ENCODE measurements around the gene TMEM205. TPM values are rescaled to one million over a fixed set of nuclear protein-coding genes. Genes with fewer than 3 reads are reported as not detected.
"Not testable (repeated sequence)": the region's sequence is repeated elsewhere in the genome, so short reads cannot be mapped to it uniquely, and the experiment has no call there.

The TMEM205 gene
- 26.6 and 31.2 TPM in 2 replicates for total RNA-seq

GRCh38 chr19:11346104-11346940, at the start of gene TMEM205, which contains the start of gene CCDC159:
TSS of gene TMEM205 (minus strand) at chr19:11346268. CDS start at chr19:11345619, 649 bp downstream.
TSS of gene CCDC159 (plus strand) at chr19:11346519. CDS start at chr19:11346607, 88 bp downstream.
- peak; percentile 98 for DNase-seq (ENCODE audit: low spot score)
- Mint-ChIP-seq H3K27ac (peak within 1 kb of the TSS; percentile 93), H3K27me3 (ENCODE audit: insufficient read depth) (no peaks in the 10 kb centered on the region), H3K36me3 (ENCODE audit: low read depth) (peaks cover 5% of the 10 kb centered on the region), H3K4me3 (peak within 1 kb of the TSS; percentile 89), H3K9me3 (peaks cover 10% of the 10 kb centered on the region), H3K4me1 (ENCODE audit: low read depth) (peaks cover 28% of the 10 kb centered on the region)
- intact Hi-C loops (cut with micrococcal nuclease): loop anchor here (1.0 to 5.0 kb wide), 8 partner anchors 9 to 191 kb away; partner anchors contain the start of genes ODAD3, PLPPR2, PRKCSH and SPC24

DNA sequence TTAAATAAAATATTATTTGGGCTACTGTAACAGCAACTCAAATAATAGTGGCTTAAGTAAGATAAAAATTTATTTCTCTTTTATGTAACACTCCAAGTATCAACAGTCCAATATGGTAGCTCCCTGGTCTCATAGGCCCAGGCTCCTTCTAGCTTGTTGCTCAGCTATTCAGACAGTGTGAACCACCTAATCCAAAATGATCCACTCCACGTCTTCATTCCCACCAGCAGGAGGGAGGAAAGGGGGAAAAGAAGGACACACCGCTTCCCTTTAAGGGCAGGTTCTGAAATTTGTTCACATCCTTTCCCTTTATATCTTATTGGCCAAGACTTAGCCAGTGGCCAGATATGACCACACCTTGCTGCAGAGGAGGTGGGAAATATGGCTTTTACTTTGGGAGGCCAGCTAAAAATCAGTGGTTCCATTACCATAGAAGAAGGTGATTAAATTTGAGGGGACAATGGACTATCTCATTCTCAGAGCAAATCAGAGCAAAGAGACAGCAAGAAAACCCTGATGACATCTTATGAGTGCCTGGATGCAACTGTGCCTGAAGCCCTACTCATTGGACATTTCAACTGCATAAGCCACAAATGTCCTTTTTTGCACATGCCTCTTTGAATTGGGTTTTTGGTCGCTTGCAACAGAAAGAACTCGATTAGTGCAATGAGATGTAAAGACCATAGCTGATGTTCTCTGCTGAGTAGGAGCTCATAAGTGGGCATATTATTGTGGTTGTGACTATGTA, 45.0 kb upstream of the TMEM205 start:
- Mint-ChIP-seq H3K4me1 (ENCODE audit: low read depth) (peaks cover 6% of the 10 kb centered on the region), H3K9me3 (no peaks in the 10 kb centered on the region), H3K27me3 (ENCODE audit: insufficient read depth) (peaks cover 9% of the 10 kb centered on the region), H3K36me3 (ENCODE audit: low read depth) (no peaks in the 10 kb centered on the region), H3K27ac (no peak overlapping the region), H3K4me3 (no peak overlapping the region)
- intact Hi-C loops (cut with micrococcal nuclease): no loop called here
- DNase-seq (ENCODE audit: low spot score): no peak

- intact Hi-C loops (cut with micrococcal nuclease): no loop called here
- Mint-ChIP-seq H3K27me3 (ENCODE audit: insufficient read depth) (peaks cover 9% of the 10 kb centered on the region), H3K36me3 (ENCODE audit: low read depth) (no peaks in the 10 kb centered on the region), H3K9me3 (no peaks in the 10 kb centered on the region), H3K27ac (no peak overlapping the region), H3K4me1 (ENCODE audit: low read depth) (peaks cover 4% of the 10 kb centered on the region), H3K4me3 (no peak overlapping the region)
- DNase-seq (ENCODE audit: low spot score): no peak
Measured at GRCh38 chr19:11390359-11390758, 44.3 kb upstream of the TMEM205 start.

- Mint-ChIP-seq H3K9me3 (no peaks in the 10 kb centered on the region), H3K36me3 (ENCODE audit: low read depth) (no peaks in the 10 kb centered on the region), H3K27ac (no peak overlapping the region), H3K27me3 (ENCODE audit: insufficient read depth) (peaks cover 22% of the 10 kb centered on the region), H3K4me1 (ENCODE audit: low read depth) (no peaks in the 10 kb centered on the region), H3K4me3 (no peak overlapping the region)
- intact Hi-C loops (cut with micrococcal nuclease): no loop called here
- DNase-seq (ENCODE audit: low spot score): no peak
Measured at GRCh38 chr19:11387162-11388034, 41.3 kb upstream of the TMEM205 start.

DNA sequence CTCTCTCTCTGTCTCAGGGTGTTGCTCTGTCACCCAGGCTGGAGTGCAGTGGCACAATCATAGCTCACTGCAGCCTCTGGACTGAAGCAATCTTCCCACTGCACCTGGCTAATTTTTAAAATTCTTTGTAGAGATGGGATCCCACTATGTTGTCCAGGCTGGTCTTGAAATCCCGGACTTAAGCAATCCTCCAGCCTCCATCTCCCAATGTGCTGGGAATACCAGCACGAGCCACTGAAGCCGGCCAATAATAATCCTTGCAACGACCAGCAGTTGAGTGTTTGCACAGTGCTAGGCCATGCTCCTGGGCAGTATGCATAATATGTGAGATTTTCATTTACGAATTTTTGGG, 38.7 kb upstream of the TMEM205 start:
- intact Hi-C loops (cut with micrococcal nuclease): no loop called here
- Mint-ChIP-seq H3K4me3 (no peak overlapping the region), H3K4me1 (ENCODE audit: low read depth) (peaks cover 8% of the 10 kb centered on the region)

GRCh38 chr19:11383706-11384048, 37.6 kb upstream of the TMEM205 start:
- peaks cover 5% of the 10 kb centered on the region for H3K36me3 Mint-ChIP-seq (ENCODE audit: low read depth)
- H3K27me3 Mint-ChIP-seq (ENCODE audit: insufficient read depth): peaks cover 22% of the 10 kb centered on the region
- H3K4me1 Mint-ChIP-seq (ENCODE audit: low read depth): peaks cover 14% of the 10 kb centered on the region
- intact Hi-C loops (cut with micrococcal nuclease): loop anchor here (2.0 kb wide), 1 partner anchor 187 kb away; the partner anchor contains the start of gene KANK2
- DNase-seq (ENCODE audit: low spot score): no peak
- no peaks in the 10 kb centered on the region for H3K9me3 Mint-ChIP-seq
- no peak overlapping the region for H3K27ac Mint-ChIP-seq
- H3K4me3 Mint-ChIP-seq: no peak overlapping the region

More for the DNA sequence above, 38.7 kb upstream of the TMEM205 start:
- Mint-ChIP-seq H3K9me3 (no peaks in the 10 kb centered on the region), H3K27me3 (ENCODE audit: insufficient read depth) (peaks cover 22% of the 10 kb centered on the region), H3K27ac (no peak overlapping the region), H3K36me3 (ENCODE audit: low read depth) (peaks cover 4% of the 10 kb centered on the region)
- no peak for DNase-seq (ENCODE audit: low spot score)

GRCh38 chr19:11382898-11383705, 37.0 kb upstream of the TMEM205 start:
- no peak for DNase-seq (ENCODE audit: low spot score)
- H3K4me3 Mint-ChIP-seq: peak overlapping the region; percentile 80
- peaks cover 22% of the 10 kb centered on the region for H3K27me3 Mint-ChIP-seq (ENCODE audit: insufficient read depth)
- peak overlapping the region; percentile 74 for H3K27ac Mint-ChIP-seq
- intact Hi-C loops (cut with micrococcal nuclease): loop anchor here (2.0 kb wide), 1 partner anchor 186 kb away; the partner anchor contains the start of gene KANK2
- no peaks in the 10 kb centered on the region for H3K9me3 Mint-ChIP-seq
- peaks cover 19% of the 10 kb centered on the region for H3K4me1 Mint-ChIP-seq (ENCODE audit: low read depth)
- H3K36me3 Mint-ChIP-seq (ENCODE audit: low read depth): peaks cover 6% of the 10 kb centered on the region

DNA sequence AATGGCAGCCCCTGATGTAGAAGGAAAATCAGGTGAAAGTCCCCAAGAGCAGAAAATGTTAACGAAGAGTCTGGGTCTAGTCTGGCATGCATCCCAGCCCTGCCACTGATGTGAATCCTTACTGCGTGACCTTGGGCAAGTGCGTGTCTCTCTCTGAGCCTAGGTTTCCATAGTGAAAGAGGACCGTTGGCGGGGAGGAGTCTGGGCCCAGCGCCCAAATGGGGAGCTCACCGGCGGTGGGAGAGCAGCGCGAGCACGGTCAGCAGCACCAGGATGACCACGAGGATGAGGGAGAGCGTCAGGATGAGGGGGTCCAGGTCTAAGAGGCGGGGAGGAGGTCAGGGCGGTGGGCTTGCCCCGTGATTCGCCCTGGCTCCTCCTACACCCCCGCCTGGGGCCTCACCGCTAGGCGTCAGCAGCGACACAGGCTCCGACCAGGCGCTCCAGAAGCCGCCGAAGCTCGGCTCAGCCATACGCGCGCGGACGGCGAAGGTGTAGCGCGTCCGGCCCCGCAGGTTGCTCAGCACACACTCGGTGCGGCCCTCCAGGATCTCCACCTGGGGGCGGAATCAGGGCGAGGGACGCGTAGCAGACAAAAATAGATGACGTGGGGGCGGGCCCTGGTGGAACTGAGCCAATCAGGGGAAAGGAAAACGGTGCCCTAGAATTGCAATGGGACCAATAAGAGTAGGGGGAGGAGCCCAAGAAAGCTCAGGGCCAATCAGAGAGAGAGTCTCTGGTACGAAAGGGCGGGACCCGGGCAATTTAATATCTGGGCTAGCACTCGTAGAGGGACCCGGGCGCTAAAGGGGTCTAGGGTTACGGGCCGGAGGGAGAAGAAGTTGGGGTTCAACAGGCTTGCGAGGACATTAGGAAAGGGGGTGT, 34.8 kb upstream of the TMEM205 start:
- Mint-ChIP-seq H3K9me3 (no peaks in the 10 kb centered on the region), H3K4me1 (ENCODE audit: low read depth) (peaks cover 32% of the 10 kb centered on the region), H3K27me3 (ENCODE audit: insufficient read depth) (peaks cover 16% of the 10 kb centered on the region)

DNA sequence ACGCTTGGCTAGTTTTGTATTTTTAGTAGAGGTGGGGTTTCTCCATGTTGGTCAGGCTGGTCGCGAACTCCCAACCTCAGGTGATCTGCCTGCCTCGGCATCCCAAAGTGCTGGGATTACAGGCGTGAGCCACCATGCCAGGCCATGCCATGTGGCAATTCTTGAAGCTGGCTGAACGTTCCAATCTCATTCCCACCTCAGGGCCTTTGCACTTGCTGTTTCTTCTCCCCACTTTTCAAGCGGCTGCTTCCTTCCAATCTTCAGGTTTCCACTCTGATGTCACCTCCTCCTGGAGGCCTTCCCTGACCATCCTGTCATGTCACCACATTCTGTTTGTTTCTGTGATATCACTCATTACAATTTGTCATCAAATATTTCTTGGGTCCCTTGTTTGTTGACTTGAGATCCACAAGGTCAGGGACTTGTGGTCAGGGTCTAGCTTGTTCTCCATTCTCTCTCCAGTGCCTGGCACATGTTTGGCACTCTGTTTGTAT, 33.8 kb upstream of the TMEM205 start:
- peaks cover 36% of the 10 kb centered on the region for H3K4me1 Mint-ChIP-seq (ENCODE audit: low read depth)
- DNase-seq (ENCODE audit: low spot score): no peak
- H3K27ac Mint-ChIP-seq: peak overlapping the region; percentile 100
- H3K27me3 Mint-ChIP-seq (ENCODE audit: insufficient read depth): peaks cover 13% of the 10 kb centered on the region
- H3K36me3 Mint-ChIP-seq (ENCODE audit: low read depth): peaks cover 19% of the 10 kb centered on the region
- H3K9me3 Mint-ChIP-seq: no peaks in the 10 kb centered on the region
- intact Hi-C loops (cut with micrococcal nuclease): no loop called here
- peak overlapping the region; percentile 88 for H3K4me3 Mint-ChIP-seq

More for the DNA sequence above, 34.8 kb upstream of the TMEM205 start:
- Mint-ChIP-seq H3K36me3 (ENCODE audit: low read depth) (peaks cover 15% of the 10 kb centered on the region), H3K27ac (peak overlapping the region; percentile 100), H3K4me3 (peak overlapping the region; percentile 88)
- DNase-seq (ENCODE audit: low spot score): peak; percentile 96
- intact Hi-C loops (cut with micrococcal nuclease): loop anchor here (1.0 kb wide), 6 partner anchors 35 to 258 kb away; partner anchors contain the start of genes CCDC159, ODAD3, PRKCSH and TMEM205

DNA sequence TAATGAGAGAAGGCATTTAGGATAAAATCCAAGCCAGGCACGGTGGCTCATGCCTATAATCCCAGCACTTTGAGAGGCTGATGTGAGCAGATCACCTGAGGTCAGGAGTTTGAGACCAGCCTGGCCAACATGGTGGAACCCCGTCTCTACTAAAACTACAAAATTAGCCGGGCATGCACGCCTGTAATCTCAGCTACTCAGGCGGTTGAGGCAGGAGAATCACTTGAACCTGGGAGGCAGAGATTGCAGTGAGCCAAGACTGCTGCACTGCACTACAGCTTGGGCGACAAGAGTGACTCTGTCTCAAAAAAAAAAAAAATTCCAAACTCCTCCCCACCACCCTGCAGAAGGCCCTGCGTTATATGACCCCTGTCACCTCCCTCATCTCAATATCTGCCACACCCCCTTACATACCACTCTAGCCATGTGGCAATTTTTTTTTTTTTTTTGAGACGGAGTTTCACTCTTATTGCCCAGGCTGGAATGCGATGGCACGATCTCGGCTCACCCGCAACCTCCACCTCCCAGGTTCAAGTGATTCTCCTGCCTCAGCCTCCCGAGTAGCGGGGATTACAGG, 33.3 kb upstream of the TMEM205 start:
- H3K4me3 Mint-ChIP-seq; intact Hi-C loops (cut with micrococcal nuclease); H3K27me3 Mint-ChIP-seq (ENCODE audit: insufficient read depth); DNase-seq (ENCODE audit: low spot score); H3K9me3 Mint-ChIP-seq: not testable (repeated sequence)
- Mint-ChIP-seq H3K36me3 (ENCODE audit: low read depth) (peaks cover 19% of the 10 kb centered on the region), H3K27ac (peak overlapping the region; percentile 27), H3K4me1 (ENCODE audit: low read depth) (peaks cover 36% of the 10 kb centered on the region)
